NCI-H2171 (cell line): ENCODE measurements around the gene XIRP1.
A peak's percentile ranks its signal among the peaks of the same experiment; 100 is the strongest.

Source experiments
- DNase-seq: peaks from one replicate; lab custom pipeline; 2025; lab: John Stamatoyannopoulos, UW

Gene XIRP1

DNA sequence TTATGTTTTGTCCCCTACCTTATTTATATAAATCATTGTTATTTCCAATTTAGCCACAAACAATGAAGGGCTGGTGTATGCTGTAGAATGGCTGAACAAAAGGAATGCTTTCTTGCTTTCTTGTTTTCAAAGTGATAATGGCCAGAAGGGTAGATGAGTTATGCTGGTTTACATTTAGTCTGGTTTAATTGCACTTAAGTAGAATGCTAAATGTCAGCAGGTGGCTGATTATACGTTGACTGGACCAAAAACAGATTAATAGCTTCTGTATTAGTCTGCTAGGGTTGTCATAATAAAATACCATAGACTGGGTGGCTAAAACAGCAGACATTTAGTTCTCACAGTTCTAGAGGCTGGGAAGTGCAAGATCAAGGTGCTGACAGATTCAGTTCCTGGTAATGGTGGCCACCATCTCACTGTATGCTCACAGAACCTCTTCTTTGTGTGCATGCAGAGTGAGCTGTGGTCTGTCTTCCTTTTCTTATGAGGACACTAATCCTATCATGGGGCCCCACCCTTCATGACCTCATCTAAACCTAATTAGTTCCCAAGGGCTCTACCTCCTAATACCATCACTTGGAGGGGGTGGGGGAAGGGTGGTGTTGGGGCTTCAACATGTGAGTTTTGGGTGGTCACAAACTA, 17.1 kb upstream of the XIRP1 start:
- no peak for DNase-seq

DNA sequence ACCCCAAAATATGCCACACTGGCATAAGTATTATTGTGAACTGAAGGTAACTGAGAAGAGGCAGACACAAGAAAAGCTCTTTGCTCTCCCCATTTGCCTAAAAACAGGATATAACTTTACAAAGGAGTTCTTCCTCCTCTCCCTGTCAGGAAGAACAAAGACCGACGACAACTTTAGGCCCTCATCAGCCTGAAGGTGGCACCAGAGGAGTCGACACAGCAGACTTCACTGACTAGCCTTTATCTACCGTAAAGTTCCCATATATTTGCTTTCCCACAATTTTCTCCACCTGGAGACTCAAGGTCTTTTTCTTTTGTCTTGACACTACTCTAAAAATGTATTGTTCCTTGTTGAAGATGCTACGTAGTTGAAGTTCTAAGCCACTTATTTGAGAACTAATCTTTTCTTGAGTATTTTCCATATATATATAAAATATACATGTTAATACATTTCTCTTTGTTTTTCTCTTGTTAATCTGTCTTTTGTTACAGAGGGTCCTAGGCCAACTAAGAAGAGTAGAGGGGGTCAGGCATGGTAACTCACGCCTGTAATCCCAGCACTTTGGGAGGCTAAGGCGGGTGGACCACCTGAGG, 16.2 kb upstream of the XIRP1 start:
- DNase-seq: no peak

DNA sequence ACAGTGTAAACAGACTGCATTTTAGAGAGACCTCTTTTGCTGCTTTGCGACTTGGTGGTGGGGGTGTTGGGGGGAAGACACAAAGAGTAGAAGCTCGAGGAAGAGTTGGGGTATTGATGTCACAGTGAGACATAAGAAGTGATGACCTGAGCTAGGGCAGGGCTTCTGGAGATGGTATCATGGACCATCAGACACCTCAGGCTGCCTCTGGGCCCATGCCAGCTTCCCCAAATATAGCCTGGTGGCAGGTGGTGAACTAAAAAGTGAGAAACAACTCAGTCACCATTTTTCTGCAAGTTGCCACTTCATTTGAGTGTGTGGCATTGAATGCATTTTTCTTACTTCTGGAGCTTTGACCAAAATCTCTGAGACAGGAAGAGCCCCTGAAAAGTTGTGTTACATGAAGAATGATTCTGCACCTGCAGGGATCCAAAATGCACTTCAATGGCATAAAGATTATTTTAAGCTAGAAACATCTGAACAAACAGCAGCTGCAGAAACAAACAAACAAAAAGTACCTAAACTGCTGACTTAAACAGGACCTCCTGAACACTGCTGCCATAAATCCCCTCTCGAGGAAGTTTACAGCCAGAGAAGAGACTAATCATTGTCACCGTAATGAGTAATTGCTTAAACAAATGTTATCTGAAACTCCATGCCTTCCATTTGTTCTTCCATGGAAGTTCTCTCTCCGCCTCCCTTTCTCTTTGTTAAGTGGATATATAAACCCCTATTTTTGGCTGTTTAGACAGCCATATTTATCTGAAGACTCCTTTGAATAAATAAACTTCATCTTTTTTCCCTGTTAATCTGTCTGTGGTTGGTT, 15.2 kb upstream of the XIRP1 start:
- DNase-seq: no peak

DNA sequence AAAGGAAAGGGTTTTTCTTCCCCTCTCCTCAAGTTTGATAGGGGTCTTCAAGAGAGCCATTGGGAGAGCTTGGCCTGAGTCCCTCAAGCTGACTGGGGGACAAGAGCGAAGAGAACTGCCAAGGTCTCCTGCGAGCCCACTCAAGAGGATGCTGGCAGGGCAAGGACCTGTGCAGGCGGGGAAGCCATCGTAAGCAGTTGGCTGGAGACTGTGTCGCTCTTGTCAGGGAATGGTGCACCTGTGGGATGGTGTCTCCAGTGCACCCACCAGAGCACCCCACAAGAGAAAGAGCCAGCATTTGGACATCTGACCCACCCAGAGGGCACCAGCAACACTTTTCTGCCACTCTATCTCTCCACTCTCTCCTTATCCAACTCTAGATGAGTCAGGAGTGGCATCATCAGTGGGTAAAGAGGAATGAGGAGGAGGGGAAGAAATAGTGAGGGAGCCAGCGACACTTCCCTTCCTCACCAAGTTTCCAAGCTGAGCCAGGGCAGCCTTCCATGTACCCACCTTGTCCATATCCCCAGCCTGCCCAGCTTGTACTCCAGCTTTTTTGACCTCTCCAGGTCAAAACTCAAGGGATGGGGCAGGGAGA, 13.6 kb upstream of the XIRP1 start:
- no peak for DNase-seq

DNA sequence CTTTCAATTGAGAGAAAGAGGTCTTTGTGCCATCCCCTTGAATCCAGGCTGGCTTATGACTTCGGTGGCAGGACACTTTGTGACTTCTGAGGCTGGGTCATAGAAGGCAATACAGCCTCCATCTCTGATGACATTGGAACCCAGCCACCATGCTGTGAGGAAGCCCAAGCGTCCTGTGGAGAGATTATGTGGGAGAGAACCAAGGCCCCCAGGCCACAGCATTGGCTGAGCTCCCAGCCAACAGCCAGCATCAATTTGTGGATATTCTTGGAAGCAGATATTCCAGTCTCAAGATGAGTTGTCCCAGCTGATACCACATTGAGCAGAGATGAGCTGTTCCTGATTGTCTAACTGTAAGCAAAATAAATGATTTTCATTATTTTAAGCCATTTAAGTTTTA, 12.7 kb upstream of the XIRP1 start:
- no peak for DNase-seq

DNA sequence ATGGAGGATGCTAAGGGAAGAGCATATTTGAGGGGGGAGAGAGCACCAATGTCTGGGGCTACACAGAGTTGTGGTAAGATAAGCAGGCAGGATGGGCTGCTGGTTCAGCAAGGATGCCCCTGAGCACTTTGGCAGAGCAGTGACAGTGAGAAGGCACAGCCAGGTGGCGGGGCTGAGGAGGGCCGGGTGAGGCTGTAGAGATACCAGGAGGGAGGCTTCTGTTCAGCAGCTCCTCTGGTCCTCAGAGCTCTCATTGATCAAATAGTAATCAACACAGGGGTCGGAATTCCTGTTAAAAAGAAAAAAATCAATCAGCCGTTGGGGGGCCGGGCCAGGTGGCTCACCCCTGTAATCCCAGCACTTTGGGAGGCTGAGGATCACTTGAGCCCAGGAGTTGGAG, 11.5 kb upstream of the XIRP1 start:
- DNase-seq: no peak

DNA sequence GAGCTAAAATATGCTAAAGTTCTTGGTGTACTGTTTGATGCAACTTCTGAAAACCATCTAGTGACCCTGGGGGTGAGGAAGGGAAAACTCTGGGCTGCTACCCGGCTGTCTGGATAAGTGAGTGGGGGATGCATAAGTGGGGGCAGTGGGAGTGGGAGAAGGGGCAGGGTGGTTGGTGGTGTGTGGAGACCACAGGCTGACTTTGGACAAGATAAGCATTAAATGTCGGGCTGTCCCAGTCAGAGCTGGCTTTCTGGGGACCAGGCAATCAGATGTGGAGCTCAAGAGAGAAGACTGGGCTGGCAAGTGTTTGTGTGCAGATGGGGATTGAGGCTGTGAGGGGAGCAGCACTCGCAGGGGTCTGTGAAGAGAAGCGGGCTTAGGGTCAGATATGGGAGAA, 11.0 kb upstream of the XIRP1 start:
- DNase-seq: no peak

DNA sequence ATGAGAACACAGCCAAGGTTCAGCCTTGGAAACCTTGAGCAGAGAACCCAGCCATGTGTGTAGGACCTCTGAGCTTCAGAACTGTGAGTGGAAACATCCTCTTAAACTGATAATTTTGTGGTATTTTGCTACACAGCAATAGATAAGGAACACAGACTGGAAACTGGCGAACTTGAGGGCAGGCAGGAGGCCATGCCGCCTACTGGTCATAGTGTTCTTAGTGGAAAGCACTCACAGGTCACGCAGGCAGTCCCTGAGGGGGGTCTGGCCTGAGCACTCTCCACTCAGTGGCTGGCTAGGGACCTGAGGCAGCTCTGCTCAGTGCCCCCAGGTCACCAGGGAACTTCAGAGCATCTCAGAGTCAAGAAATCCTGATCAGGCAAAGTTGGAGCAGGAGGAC, 9.7 kb upstream of the XIRP1 start:
- DNase-seq: no peak

DNA sequence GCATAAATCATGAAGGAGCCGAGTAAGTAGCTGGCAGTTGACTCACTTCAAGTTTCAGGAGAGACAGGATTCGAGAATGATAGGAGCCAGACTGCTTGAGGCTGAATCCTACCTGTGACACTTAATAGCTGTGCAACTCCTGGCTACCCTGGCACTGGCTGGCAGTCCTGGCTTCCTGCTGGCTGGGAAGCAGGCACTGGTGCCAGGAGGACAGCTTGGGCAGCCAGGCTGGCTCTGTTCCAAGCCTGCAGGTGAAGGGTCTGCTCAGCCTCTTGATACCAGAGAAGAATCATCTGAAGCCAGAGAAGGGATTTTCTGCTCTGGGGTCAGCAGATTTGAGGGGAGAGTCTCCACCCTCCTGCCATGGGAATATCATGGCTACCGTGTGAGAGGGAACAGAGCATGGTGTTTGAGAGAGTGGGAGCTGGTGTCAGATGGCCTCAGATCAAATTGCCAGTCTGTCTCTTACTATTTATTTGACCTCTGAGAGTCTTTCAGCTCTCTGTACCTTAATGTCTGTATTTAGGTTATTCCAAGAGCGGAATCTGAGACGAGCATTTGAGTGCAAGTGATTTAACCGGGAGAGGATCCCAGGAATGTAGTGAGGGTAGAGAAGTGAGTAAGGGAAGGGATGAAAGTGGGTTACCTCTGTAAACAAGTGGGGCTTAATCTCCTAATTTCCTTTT, 4.4 kb upstream of the XIRP1 start:
- DNase-seq: no peak

DNA sequence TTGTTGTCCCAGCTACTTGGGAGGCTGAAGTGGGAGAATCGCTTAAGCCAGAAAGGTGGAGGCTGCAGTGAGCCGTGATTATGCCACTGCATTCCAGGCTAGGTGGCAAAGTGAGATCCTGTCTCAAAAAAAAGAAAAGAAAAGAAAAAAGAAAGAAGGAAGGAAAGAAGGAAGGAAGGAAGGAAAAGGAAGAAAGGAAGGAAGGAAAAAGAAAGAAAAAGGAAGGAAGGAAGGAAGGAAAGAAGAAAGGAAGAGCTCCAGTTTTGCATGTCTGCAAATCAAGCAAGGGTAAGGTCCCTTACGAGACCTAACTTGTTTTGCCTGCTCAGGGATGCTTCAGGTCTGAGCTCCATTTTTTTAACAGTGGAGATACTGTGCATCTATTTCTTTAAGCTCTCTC, 3.6 kb upstream of the XIRP1 start:
- no peak for DNase-seq

DNA sequence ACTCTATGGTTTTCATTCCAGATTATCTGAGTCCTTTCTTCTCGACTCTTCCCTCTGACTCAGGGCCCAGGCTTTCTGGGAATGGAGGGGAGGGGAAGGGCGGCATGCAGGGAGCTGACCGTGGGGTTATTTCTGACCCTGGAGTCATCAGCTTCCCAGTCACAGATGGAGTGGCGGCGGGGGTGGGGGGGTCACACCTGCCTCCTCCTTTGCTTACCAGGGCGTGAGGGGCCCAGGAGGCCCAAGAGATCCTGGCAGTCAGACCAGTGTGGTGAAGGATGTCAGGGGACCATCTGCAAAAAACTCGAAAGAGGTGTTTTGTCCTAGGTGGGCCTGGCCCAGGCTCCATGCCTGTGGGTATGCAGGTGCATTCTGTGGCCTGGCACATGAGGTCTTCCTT, 996 bp upstream of the XIRP1 start:
- DNase-seq: no peak

DNA sequence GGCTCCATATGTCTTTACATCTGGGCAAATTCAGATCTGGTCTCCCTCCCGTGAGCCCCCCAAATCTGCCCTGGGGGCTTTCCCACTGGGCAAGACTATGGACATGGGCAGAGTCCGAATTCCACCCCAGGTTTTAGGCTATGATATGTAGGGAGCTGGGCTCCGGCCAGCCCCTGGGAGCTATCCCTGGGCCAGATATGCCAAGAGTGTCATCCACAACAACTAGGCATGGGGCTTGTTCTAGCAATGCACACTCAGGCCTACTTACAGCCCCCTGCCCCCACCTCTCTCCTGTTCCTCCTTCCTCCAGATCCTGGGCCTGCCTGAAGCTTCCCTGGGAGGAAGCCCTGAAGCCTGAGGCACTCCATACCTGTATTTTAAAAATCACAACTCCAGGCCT, 622 bp downstream of the XIRP1 start:
- DNase-seq: no peak

DNA sequence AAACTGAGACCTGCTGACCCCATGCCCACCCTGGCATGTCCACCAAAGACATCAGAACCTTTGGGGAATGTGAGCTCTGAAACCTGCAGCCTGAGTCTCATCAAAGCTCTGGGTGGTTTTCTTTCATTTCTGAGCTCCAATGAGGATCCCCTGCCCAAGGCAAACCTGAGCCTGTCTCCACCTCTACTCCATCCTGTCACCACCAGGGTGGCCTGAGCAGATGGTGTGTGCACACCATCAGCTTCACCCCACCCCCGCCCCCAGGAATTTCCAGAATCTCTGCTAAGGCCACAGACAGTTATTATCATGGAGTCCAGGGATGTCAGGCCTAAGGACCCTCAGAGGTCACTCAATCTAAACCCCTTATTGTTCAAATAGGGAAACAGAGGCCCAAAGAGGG, 1.3 kb downstream of the XIRP1 start:
- no peak for DNase-seq

DNA sequence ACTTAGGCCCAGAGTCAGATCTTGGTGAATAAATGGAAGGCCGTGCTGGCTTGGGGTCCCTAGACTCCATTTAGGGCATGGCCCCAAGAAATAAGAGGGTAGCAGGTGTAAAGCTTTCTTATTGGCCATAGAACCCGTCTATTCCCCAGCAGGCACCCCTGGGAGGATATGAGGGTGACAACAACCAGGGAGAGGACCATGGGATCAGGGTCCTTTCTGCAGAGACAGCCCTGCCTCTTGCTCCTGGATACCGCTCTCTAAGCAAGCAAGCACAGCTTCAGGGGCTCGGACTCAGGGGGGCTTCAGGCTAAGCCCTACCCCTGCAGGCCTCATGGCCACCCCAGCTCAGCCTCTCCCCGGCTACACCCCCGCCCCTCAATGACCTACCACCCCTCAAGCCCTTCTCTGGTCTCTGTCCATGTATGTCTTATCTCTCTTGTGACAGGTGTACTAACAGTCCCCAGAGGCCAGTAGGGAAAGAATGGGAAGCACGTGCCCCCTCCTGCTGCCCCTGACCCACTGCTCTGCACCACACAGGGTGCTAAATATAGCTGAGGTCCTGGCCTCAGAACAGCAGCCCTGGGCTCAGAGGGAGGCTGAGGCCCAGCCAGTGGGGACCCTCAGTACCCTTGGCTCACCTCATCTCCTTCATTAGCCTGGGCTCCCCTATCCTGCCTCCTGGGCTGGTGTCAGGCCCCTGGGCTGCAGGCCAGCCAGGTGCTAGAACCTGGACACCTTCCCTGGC, 1.9 kb downstream of the XIRP1 start:
- DNase-seq: no peak

DNA sequence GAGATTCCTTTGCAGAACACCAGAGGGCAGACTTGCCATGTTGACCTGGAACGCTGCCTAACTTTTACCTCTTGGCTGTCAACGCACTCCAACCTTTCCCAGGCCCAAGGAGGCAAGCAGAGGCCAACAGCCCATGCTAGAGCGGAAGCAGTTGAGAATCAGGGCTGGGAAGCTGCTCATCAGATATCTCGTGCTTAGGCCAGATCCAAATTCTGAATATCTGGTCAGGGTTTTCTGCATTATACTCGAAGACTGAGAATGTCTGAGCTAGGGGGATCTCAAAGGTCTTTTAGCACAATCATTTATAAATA, 2.5 kb downstream of the XIRP1 start:
- DNase-seq: peak; percentile 20

DNA sequence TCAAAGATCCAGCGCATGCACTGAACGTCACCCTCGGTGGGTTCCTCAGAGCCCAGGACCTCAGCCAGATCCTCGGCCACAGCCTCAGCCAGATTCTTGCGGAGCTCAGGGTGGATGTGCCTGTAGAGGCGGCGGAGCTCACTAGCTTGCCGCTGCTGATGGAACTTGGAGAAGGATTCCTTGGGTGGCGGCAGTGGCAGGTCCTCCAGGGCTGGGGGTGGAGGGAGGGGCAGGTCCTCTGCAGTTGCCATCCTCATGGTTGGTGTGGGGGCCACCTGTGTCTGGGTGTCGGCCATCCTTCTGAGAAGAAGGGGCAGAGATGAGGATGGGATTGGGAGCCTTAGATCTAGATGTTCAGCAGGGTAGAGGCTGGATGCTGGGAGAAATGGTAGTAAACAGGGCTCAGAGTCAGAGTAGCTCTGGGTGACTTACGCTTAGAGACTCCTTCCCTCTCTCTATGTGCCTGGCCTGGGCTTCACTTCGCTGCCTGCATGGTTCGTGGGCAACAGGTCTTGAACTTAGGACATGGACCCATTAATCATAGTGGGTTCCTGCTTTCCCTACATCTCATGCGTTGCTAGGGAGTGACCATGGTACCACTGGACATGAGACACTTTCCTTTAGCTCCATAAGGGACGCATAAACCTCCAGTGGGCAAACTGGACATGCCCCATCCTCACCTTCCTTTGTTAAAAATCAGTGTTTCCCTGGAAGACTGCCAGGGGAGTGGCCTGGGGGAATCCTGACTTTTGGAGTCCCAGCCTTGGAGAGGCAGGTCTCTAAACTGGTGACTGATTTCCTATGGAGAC, 3.0 kb downstream of the XIRP1 start:
- DNase-seq: no peak

DNA sequence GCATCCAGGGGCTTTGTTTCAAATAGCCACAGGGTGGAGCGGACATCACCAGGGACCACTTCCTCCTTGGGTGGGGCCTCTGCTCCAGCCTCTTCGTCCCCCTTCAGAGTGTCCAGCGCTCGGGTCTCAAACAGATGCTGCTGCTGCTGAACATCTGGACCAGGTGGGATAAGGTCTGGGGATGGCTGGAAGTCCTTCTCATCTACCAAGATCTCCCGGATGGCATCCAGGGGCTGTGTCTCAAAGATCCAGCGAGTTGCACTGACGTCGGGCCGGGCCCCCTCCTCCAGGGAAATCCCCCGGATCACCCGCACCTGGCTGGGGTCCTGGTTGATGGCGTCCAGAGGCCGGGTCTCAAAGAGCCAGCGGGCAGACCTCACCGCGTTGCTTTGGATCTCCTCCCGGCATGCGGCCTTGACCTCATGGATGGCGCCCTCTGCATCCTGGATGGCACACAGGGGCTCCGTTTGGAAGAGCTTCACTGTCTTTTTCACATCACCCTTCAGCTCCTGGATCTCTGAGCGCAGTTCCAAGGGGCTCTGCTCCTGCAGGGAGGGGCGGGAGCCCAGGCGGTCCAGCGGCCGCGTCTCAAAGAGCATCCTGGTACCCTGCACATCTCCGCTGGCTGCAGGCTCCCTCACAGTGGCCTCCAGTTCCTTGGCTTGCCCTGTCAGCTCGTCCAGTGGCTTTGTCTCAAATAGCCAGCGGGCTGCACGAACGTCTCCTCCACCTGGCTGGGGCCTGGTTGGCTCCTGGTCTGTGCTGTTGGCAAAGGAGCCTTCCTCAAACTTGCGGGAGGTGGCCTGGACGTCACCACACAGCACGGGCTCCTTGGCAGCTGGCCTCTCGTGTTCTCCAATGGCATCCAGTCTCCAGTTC, 3.9 kb downstream of the XIRP1 start:
- no peak for DNase-seq

DNA sequence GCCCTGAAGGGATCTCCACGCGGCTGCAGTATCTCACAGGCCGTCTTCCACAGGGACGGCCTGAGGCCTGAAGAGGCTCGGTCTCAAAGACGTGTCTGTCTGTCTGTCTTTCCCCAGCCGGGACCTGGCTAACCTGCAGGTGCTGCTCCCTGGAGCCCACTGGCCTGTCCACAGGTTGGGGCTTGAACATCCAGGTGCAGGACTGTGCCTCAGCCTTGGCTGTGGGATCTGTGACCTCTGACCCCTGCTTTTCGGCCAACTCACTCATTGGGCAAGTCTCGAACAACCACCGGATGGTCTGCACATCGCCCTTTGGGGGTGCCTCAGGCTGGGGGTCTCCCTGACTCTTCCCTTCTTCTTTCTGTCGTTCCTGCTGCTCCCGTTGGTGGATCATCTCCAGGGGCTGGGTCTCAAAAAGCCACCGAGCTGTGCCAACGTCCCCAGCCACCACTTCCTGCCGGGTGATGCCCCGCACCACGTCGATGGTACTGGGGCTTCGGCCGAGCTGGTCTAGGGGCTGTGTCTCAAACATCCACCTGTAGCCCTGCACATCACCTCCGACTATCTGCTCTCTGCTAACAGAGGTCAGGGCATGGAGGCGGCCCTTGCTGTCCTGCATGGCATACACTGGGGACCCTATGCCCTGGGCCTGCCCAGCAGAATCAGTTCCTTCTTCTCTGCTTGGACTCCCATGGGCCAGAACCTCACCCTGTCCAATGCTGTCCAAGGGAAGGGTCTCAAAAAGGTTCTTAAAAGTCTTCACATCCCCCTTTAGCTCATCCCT, 4.8 kb downstream of the XIRP1 start:
- DNase-seq: no peak

DNA sequence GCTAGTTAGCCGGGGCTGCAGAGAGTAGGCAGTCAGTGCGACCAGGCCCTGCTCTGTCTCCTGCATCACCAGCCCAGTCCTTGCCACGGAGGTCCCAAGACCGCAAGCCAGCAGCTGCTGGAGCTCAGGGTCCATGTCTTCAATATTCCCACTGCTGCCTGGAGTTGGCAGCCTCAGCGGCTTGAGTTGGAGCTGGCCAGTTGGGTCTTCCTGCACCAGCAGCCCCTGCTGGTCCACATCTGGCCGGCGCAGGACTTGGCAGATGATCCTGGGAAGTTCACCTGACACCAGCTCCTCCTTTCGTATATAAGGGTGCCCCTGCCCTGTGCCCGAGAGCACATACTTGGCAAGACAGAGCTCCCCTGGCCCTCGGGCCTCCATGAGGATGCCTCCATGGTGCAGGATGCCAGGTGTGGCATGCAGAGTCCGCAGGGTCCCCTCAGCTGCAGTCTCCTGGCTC, 5.7 kb downstream of the XIRP1 start:
- DNase-seq: no peak
